ENCODE data around the gene C2CD4B.

The C2CD4B gene

DNA sequence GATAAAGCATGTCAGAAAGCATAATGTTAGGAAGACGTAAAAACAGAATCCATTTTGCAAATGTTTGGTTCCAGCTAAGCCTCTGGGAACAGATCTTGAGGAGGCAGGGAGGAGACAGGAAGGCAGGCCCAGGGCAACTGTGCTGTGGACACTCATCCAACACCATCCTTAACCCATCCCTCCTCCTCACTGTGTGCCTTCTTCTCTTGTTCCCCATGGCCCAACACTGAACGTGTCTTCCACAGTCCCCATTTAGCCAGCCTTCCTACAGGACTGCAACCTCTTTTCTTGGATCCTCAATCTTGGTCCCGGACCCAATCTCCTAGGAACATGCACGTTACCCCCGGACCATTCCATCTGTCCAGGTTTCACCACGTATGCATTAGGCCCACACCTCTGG is 15.4 kb downstream of the C2CD4B start:
- no peak for DNase-seq

DNA sequence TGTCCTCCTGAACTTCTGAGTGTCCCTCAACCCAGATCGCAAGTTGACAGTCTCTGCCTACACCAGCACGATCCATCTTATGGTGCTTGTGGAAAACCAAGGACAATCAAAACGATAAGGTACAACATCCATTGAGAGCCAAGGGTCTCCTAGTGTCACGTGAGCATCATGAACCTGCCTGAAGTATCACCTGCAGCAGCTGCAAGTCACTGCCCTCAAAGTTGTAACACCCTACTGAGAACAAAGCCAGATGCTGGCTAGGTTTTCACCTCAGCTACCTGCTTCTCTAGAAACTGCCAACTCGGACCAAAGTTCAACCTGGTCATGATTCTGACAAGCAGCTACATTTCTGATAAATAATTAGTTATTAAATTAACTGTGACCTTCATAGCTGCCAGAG is 17.5 kb downstream of the C2CD4B start:
- no peak for DNase-seq

DNA sequence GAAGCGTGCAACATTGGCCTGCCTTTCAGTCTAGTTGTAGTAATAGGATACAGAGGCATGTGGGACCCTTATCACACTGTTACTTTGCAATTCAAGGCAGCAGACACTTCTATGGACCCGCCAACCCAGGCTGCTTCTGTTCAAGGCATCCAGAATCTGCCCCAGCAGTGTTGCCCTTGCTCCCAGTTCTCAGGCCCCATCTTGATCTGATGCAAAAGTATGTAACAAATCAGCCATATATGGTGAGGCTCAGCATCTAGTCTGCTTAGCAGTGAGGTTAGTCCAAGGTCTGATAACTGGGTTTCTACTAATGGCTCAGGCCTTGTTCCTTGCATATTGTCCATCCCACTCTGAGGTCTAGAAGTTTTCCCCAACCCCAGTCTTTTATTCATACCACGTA is 17.9 kb downstream of the C2CD4B start:
- no peak for DNase-seq

DNA sequence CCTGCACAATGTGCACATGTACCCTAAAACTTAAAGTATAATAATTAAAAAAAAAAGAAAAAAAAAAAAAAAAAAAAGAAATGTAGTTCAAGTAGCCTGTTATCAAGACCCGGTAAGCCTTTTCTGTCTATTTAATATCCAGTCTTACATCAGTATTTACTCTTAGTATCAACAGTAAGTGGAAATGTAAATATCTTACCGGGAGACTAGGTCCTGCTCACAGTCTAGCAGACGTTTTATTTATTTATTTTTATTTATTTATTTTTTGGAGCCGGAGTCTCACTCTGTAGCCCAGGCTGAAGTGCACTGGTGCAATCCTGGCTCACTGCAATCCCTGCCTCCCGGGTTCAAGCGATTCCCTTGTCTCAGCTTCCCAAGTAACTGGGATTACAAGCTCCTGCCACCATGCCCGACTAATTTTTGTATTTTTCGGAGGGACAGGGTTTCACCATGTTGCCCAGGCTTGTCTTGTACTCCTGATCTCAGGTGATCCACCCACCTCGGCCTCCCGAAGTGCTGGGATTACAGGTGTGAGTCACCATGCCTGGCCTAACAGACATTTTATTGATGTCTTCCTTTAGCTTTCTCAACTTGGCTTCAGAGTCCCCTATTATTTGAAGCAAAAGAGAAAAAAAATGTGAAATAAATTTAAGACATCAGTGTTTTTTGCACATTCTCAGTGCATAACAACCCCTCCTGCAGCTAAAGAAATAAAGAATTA is 19.9 kb downstream of the C2CD4B start:
- no peak for DNase-seq

DNA sequence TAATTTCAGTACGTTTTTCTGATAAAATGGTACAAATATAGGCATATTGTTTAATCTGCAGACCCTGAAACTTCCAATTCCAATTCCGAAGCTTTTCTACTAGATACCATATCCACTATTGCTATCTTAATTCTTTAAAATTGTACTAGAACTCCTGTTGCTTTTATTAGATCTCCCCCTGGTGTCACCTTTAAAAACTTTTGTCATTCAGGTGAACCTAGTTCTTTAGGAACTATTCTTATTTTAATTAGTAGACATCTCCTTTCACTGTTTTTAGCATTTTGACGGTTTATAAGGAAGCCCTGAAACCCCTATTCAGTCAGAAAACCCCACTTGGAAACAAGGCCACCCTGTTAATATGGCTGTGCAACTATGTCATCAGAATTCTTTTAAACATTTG is 22.3 kb downstream of the C2CD4B start:
- DNase-seq = no peak

DNA sequence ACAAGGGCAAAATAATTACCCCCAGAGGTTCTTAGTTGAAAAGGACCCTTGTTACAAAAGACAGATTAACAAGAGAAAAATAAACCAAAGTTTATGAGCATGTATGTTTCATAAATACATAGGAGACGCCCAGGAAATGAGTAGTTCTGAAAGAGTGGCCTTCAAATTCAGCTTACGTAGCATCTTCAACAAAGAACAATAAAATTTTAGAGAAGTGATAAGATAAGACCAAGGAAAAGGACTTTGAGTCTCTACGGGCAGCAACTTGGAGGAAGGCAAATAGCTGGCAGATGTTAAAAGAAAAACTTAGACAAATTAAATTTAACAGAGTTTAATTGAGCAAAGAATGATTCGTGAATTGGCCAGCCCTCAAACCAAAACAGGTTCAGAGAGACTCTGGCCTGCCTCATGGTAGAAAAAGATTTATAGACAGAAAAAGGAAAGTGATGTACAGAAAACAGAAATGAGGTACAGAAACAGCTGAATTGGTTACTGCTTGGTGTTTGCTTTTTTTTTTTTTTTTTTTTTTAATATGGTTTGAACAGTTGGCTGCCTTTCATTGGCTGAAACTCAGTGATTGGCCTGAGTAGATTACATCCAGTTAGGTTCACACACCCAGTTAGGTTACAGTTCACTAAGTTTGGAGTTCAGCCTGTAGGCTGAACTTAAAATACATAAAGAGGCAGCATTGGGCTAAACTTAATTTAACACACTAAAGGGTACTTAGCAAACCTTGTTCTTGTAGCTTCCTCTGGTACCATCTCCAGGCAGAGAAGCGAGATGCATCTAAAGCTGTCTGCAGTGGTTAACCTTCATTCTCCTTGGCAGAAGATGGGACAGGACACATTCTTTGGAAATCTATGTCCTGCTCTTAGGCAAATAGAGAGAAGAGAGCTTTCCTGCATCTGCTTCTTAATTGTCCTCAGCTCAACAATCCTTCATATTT is 23.2 kb downstream of the C2CD4B start:
- DNase-seq = no peak

DNA sequence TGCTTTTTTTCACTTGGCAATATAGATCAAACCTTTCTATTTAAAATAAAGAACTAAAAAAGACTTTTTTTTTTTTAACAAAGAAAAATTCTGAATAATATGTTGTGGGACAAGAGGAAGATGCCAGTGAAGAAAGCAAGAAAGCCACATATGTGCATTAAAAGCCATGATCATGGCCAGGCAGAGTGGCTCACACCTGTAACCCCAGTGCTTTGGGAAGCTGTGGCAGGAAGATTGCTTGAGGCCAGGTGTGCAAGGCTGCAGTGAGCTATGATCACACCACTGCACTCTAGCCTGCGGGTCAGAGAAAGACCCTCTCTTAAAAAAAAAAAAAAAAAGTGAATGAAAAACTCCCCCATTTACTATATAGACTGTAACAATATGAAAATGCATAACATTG is 23.9 kb downstream of the C2CD4B start:
- DNase-seq = no peak

DNA sequence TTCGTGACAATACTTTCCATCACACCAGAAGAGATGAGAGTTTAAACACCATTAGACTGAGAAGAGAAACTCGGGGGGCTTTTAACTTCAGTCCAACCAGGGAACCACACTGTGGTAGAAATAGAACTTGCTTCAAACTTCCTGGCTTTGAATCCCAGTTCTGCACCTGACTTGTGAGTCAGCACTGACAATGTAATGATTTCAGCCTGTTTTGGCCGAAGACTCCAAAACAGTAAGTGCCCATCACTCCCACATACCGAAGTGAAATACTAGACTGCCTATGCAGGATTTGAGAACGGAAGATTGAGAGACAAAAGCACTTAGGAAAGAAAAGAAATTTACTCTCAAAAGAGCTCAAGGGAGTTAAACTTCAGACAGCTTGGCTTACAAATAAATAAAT is 27.0 kb downstream of the C2CD4B start:
- no peak for DNase-seq

DNA sequence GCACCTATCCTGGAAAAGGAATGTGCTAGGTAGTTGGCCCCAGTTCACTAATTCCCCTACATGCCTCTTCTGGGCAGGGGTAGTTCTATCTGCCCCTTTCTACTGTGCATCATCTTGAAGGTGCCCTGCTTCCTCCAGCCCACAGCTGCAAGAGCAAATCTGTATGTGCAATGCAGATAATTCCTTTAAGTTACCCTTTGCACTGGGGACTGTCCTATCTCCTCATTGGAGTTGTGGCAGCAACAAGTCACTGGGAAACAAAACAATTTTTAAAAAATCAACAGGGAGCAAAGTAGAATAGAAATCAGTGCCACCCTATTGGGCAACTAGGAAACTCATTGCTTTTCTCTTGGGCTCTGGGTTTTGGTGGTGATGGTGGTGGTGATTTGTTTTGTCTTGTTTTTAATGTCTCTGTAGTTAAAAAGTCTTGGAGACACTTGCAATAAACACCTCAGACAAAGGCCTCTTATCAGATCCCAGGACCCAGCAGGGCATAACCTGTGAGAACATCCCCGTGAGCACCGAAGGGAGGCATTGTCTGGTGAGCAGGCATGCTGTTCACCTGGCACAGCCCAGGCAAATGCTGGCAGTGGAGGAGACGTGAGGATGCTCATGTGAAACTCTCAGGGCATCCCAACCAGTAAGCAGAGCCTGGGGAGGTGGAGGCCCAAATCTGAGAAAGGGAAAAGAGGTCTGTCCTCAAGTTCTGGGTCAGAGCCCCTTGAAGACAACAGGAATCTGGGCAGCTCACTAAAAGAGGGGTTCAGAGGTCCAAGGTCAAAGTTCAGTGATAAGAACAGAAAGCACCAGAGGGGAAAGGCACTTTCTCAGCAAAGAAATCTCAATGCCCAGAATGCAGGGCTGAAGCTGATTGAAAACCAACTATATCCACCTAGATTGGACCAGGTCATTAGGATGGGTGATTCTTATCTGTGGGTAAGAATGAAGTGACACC is 27.9 kb downstream of the C2CD4B start:
- DNase-seq = no peak

DNA sequence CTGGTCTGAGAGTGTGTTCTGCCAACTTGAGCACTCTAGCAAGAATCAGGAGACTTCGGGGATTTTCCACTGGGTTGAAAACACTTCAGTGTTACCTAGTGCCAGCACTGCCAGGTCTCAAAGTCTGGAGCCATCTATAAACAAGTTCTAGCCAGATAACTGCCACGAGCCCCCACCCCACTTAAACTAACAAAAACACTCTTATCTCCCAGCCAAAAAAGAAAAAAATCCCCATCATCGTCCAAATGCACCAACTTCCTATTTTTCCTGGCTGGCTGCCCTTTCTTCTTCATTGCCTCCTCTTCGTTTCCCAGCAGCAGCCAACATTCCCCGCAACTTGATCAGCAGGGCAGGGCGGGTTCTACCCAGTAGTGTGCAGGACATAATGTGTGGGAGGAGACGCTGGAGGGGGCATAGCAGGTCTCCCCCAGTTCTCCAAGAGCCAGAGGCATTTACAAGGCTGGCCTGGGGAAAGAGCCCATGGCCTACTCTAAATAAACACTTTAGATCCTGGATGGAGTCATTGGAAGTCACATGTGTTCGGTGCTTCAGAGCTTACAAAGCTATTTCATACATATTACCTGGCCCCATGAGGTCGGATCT is 29.5 kb downstream of the C2CD4B start:
- no peak for DNase-seq

DNA sequence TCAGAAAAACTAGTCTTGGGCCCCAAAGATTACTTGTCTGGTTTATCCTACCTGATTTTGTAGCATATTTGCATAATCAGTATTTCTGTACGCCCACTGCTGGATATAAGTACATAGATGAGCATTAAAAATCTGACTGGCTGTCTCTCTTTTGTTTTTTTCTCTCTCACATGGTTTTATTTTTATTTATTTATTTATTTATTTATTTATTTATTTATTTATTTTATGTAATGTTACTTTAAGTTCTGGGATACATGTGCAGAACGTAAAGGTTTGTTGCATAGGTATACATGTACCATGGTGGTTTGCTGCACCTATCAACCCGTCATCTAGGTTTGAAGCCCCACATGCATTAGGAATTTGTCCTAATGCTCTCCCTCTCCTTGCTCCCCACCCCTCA is 31.9 kb downstream of the C2CD4B start:
- DNase-seq = no peak

DNA sequence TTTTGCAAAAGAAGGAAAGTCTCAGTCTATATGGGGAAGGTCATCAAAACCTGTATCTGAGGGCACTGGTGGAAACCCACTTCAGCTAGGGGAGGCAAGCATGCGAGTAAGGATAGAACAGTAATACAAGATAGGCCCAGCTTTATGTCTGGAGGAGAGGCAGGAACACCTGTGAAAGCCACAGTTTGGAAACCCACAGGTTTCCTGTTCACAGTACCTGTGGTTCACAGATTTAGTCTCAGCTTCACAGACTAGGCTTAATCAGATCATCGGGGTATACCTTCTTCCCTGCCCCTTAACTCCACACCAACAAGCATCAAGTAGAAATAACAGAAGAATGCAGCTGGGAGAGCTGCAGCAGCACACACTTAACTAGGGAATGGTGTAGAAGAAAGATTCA is 36.2 kb downstream of the C2CD4B start:
- DNase-seq = no peak

DNA sequence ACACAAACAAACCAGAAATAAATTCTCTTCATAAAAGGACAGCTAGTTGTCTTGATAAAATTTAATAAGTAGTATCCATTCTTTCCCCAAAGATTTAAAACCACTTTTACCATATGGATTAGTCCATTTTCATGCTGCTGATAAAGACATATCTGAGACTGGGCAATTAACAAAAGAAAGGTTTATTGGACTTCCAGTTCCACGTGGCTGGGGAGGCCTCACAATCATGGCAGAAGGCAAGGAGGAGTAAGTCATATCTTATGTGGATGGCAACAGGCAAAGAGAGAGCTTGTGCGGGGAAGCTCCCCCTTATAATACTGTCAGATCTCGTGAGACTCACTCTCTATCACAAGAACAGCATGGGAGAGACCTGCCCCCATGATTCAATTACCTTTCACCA is 38.7 kb downstream of the C2CD4B start:
- DNase-seq = no peak

DNA sequence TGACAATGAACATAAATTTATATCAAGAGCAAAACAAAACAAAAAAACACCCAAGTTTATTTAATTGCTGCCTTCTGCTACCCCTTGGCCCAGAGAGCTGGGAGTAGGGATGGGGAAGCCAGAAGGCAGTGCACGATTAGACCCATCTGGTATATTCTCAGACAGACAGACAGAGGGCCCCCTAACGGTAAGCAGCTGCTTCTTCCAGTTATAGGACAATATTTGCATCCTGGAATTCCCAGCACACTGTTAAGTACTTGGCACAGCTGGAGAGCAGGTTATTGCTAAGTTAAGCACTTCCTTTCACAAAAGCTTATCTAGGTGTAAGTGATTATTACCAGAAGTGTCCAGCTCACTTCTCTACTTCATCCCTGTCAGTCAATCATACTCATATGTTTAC is 39.3 kb downstream of the C2CD4B start:
- no peak for DNase-seq

DNA sequence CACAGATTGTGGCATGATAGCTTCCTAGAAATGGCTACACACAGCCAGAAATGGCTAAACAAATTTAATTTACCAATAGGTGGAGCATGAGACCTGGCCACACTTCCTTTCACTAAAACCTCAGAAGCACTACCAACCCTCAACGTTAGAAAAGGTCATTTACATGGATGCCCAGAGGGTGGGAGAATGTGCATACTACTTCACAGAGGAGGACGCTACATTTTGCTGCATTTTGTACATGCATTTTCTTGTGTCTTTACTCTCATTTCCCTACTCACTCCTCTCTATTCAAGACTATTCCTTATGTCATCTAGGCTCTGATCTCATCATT is 40.1 kb downstream of the C2CD4B start:
- DNase-seq = no peak

DNA sequence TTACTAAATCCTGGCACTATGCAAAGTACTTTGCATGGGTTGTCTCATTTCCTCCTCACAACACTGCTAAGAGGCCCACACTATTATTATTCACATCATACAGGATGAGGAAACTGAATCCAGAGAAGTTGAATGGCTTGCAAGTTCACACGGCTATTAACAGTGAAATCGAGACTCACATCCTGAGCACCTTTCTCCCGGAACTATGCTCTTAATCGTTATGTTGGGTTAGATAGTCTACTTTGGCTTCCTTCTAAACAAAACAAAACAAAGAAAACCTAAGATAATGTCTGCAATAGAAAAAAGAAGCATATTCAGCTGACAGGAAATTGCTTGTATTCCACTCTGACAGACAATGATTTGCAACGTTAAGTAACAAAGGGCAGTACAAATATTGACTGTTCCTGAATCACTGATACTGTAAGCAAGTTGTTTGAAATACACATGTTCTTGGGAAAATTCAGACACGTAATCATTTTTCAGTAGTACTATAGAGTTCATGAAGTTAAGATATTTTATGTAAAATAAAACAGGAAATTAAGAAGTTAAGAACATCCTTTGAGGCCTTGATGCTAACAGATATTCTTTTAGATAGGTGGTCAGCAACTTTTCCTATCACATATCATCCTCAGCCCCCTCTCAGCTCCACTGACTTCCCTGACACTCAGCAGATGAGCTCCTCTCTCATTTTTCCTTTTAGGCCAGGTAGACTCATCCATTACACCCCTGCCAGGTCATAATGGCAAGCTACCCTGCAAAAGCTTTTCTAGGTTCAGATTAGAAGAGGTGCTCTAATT is 40.7 kb downstream of the C2CD4B start:
- DNase-seq = no peak

DNA sequence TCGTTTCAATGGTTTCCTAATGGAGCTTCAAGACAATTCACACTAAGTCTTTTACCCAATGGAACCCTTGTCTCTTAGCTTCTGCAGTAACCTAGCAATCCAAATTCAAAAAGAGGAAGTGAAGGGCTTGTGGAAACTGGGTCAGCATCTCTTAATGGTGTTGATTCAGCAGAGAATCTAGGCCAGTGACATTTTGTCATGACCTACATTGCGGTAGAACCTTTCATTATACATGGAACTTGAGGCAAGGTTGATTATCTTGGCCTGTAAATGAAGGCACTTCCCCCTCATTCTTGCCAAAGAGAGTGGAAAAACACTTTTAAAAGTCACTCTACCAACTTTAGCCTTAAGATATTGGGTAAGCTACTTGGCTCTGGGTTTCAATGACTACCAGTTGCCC is 42.8 kb downstream of the C2CD4B start:
- DNase-seq = peak in 1 of 51 donors; percentile 37

DNA sequence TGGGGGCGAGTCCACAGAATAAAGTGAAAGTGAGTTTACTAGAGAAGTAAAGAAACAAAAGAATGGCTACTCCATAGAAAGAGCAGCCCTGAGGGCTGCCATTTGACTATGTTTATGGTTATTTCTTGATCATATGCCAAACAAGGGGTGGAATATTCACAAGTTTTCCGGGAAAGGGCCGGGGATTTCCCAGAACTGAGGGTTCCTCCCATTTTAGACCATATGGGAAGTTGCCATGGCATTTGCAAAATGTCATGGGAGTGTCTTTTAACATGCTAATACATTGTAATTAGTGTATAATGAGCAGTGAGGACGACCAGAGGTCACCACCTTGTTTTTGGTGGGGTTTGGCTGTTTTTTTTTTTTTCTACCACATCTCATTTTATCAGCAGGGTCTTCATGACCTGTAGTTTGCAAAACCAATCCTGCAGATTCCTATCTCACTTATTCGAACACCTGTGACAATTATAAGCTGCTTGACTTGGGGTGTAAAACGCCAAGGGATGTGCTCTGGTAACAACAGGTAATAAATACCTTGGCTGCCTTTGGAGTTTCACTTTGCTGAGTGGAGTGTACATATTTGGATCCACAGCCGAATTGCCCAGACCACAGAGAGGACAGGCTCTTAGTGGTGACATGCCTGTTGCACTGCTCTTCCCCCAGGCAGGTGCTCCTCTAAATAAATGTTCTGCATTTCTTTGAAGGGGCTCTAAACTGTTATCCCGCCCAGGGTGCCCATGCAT is 43.6 kb downstream of the C2CD4B start:
- DNase-seq = no peak

DNA sequence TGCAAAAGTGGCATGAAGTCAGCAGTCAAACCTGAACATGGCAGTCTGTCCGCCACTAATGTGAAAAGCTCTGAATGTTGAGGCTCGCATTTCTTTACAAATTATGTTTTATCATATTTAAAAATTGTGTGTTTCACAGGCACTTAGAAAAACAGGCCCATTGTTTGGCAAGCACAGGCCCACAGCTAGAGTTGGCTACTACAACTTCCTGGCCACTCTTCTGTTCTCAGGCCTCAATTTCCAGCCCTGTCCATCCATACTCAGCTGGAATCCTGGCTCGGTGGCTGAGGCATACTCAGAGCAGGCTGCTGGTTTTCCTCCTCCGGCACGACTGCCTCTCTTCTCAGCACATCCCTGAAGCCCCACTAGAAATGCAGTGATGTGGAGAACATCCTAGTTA is 44.3 kb downstream of the C2CD4B start:
- no peak for DNase-seq

DNA sequence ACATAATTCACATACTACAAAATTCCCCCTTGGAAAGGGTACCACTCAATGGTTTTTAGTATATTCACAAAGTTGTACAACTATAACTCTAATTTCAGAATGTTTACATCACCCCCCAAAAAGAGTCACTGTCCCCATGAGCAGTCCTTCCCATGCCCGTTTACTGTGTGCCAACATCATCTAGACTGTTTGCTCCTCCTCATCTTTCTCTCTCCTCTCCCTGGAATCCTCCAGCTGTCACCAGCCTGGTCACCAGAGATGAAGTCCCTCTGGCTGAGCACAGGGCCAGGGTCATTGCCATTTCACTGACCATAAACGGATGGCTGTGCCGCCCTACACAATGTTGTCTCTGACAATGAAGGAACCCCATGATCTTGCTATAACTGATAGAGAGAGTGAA is 45.2 kb downstream of the C2CD4B start:
- DNase-seq = no peak

Data from hypothalamus (tissue), 51 donors.